Measurements from ENCODE around the gene YBX1. TPM values are rescaled to one million over a fixed set of nuclear protein-coding genes. Genes with fewer than 3 reads are reported as not detected.

Gene YBX1
- total RNA-seq, 4 donors from 2014 or later = 509 to 860 (median 681) TPM

- DNase-seq (ENCODE audit: low spot score) (no peak), ATAC-seq (ENCODE audit: low FRiP score) (no peak)
- TF ChIP-seq CTCF (IDR thresholded peaks at IDR 0.05) = no peak
Observed at GRCh38 chr1:42735056-42735455, 52.8 kb downstream of the YBX1 start.

GRCh38 chr1:42735477-42736105 lies 53.4 kb downstream of the YBX1 start:
- no peak for TF ChIP-seq CTCF (IDR thresholded peaks at IDR 0.05)
- no peak for ATAC-seq (ENCODE audit: low FRiP score)
- DNase-seq (ENCODE audit: low spot score) = no peak

- DNase-seq (ENCODE audit: low spot score) = no peak
- no peak for ATAC-seq (ENCODE audit: low FRiP score)
- no peak for TF ChIP-seq CTCF (IDR thresholded peaks at IDR 0.05)
Observed at GRCh38 chr1:42736152-42736551, 53.9 kb downstream of the YBX1 start.

GRCh38 chr1:42736571-42737200 lies 54.5 kb downstream of the YBX1 start:
- no peak for DNase-seq (ENCODE audit: low spot score)
- no peak for TF ChIP-seq CTCF (IDR thresholded peaks at IDR 0.05)
- ATAC-seq (ENCODE audit: low FRiP score) = no peak

- DNase-seq (ENCODE audit: low spot score) = no peak
- ATAC-seq (ENCODE audit: low FRiP score) = no peak
- TF ChIP-seq CTCF (IDR thresholded peaks at IDR 0.05) = no peak
Observed at GRCh38 chr1:42737257-42737656, 55.0 kb downstream of the YBX1 start.

GRCh38 chr1:42737986-42738677 lies 55.9 kb downstream of the YBX1 start:
- DNase-seq (ENCODE audit: low spot score) (no peak), ATAC-seq (ENCODE audit: low FRiP score) (no peak)
- no peak for TF ChIP-seq CTCF (IDR thresholded peaks at IDR 0.05)

Measured in omental fat pad (tissue), 4 donors.